Measurements from ENCODE around the gene NKX6-1.

The NKX6-1 gene

DNA sequence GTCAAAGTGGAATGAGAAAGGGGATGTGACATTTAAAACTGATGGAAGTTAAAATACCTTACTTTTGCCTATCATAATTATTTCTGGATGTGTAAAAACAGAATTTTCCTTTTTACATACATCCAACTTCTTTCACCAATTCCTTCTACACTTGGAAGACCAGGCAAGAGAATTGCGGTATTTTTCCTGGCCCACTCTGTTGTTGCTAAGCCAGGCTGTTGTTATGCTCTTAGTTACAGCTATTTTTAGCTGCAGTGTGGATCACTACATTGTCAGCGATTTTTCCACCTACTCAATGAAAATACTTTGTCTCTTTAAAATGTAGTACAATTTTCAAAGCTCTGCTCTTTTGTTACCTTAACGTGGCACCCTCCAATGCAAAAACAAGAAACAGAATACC, 43.4 kb downstream of the NKX6-1 start:
- TF ChIP-seq, protein P1, sequence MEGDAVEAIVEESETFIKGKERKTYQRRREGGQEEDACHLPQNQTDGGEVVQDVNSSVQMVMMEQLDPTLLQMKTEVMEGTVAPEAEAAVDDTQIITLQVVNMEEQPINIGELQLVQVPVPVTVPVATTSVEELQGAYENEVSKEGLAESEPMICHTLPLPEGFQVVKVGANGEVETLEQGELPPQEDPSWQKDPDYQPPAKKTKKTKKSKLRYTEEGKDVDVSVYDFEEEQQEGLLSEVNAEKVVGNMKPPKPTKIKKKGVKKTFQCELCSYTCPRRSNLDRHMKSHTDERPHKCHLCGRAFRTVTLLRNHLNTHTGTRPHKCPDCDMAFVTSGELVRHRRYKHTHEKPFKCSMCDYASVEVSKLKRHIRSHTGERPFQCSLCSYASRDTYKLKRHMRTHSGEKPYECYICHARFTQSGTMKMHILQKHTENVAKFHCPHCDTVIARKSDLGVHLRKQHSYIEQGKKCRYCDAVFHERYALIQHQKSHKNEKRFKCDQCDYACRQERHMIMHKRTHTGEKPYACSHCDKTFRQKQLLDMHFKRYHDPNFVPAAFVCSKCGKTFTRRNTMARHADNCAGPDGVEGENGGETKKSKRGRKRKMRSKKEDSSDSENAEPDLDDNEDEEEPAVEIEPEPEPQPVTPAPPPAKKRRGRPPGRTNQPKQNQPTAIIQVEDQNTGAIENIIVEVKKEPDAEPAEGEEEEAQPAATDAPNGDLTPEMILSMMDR (IDR thresholded peaks at IDR 0.05; ENCODE audit: low read depth, low read length, missing control alignments) = no peak
- in situ Hi-C loops (cut with HindIII; ENCODE audit: low sequenced_read_pairs) = no loop called here
- no peak for DNase-seq (ENCODE audit: low read depth)
- H3K4me3 ChIP-seq (ENCODE audit: low read depth, low read length) = no peak overlapping the region

DNA sequence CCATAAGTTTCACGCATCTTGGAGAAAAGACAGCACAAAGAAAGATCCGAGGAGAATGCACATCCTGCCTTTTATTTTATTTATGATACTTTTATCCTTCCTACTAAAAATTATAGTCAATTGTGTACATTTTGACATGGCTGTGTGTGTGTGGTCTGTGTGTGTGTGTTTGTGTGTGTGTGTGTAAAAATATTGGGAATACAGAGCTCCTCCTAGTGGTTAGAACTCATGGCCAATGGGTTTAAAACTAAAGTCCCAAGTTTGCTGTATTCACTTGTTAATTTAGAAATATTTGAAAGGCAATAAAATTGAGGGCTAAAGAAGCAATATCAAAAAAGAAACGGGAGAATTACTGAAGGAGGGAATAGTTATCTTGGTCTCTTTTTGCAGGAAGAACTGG, 47.5 kb downstream of the NKX6-1 start:
- DNase-seq (ENCODE audit: low read depth) = no peak
- no peak overlapping the region for H3K4me3 ChIP-seq (ENCODE audit: low read depth, low read length)
- in situ Hi-C loops (cut with HindIII; ENCODE audit: low sequenced_read_pairs) = no loop called here

DNA sequence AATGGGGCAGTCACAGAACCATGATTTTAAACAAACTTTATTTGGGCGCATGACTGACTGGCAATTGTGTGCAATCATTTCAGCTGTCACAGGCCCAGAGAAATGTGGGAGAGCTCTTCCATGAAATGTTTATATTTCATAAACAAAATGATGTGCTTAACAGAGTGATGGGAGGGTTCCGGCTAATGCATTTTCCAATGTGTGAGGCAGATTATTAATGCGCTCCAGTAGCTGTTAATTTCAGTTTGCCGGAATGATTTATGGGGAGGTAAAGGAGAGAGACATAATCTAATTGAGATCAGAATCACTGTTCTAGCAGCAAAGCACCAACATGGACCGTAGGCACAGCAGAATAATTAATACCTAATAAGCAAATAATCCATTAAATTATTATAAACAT, 55.6 kb downstream of the NKX6-1 start:
- TF ChIP-seq, protein P1 (IDR thresholded peaks at IDR 0.05; ENCODE audit: low read depth, low read length, missing control alignments) = no peak
- in situ Hi-C loops (cut with HindIII; ENCODE audit: low sequenced_read_pairs) = no loop called here
- H3K4me3 ChIP-seq (ENCODE audit: low read depth, low read length) = no peak overlapping the region
- DNase-seq (ENCODE audit: low read depth) = no peak

More for the DNA sequence above, 47.5 kb downstream of the NKX6-1 start:
- TF ChIP-seq, protein P1 (IDR thresholded peaks at IDR 0.05; ENCODE audit: low read depth, low read length, missing control alignments) = peak; percentile 49

DNA sequence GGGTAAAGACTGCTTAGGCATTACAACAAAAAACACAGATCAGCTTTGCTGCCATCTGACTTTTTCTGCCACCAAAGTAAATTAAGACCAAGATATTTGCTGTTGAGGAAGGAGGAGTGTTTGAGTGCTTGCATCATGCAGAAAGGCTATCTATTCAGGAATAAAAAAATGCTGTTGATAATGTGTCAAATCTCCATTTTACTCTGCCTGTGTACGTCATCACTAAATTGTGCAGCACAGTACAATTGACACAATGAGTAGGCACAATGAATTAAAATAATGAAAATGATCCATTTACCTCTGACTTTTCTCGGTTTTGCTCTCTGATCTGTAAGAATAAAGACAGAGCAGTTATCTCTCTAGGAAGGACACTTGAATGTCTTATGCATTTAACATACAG, 56.3 kb downstream of the NKX6-1 start:
- in situ Hi-C loops (cut with HindIII; ENCODE audit: low sequenced_read_pairs) = no loop called here
- H3K4me3 ChIP-seq (ENCODE audit: low read depth, low read length) = no peak overlapping the region
- TF ChIP-seq, protein P1 (IDR thresholded peaks at IDR 0.05; ENCODE audit: low read depth, low read length, missing control alignments) = no peak
- DNase-seq (ENCODE audit: low read depth) = no peak
